DMS114 treated with DMSO at 0.1 percent for 48 hours (cell line): ENCODE measurements around the gene USH1G.
"Not testable (repeated sequence)": the region's sequence is repeated elsewhere in the genome, so short reads cannot be mapped to it uniquely, and the experiment has no call there.

ENCODE experiments used
- DNase-seq: peaks from one replicate; lab custom pipeline; 2025; ENCODE audit not compliant: unreplicated experiment; lab: John Stamatoyannopoulos, UW

The USH1G gene

DNA sequence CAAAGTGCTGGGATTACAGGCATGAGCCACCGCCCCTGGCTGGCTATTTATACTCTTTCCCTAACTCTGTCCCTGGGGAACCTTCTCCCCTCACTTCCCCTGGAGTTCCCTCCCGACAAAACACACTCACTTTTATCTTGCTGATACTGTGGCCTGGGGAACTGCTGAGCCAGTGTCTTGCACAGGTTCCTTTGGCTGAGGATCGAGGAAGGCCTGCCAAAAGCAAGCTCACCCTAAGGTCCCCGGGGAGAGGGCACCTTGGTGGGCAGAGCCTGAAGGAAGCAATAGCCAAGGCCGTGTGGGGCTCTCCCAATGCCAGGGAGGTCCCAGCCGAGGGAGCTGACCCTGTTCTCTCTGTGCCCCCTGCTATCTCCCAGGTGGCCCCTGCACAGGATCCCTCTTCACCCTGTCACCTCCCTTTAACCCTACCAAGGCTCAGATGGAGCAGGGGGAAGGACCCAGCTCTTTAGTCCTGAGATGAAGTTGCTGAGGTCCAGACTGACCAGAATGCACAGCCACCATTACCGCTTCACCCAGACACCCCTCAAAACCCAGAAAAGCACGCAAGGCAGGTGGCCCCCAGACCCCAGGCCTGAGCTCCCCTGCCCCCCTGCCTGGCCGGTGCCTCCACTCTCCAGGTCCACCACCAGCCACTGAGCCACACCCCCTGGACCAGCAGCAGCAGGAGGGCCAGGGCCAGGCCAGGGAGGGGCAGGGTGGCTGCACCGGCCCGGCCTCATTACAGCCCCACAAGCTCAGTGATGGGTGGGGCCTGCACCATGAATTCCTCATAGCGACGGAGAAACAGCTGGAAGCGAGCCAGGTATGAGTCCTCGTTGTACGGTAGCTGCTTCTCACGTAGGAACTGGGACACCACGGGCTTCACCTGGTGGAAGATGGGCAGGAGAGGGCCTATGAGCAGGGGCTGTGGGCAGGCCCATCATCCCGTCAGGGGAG, 45.2 kb downstream of the USH1G start:
- no peak for DNase-seq

DNA sequence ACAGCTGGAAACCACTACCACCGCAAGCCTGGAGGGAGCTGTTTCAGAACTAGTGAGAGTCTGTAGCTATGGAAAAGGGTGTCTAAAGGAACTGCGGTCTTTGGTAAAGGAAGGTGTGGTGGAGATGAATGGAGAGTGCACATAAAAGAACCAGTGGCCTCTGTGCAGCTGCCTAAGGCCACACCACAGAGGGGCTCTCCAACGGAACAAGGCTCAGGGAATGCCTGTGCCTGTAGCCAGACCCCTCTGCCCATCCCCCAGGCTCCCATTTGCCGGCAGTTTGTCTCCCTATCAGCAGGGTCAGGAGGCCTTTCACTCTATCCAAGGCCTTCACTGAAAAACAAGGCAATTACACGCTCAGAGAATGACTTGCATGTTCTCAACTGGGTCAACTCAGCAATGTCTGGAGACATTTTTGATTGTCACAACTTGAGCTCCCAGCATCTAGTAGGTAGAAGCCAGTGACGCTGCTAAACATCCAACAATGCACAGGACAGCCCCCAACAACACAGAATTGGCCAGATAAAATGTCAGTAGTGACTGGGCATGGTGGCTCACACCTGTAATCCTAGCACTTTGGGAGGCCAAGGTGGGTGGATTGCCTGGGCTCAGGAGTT, 47.0 kb downstream of the USH1G start:
- DNase-seq: no peak

DNA sequence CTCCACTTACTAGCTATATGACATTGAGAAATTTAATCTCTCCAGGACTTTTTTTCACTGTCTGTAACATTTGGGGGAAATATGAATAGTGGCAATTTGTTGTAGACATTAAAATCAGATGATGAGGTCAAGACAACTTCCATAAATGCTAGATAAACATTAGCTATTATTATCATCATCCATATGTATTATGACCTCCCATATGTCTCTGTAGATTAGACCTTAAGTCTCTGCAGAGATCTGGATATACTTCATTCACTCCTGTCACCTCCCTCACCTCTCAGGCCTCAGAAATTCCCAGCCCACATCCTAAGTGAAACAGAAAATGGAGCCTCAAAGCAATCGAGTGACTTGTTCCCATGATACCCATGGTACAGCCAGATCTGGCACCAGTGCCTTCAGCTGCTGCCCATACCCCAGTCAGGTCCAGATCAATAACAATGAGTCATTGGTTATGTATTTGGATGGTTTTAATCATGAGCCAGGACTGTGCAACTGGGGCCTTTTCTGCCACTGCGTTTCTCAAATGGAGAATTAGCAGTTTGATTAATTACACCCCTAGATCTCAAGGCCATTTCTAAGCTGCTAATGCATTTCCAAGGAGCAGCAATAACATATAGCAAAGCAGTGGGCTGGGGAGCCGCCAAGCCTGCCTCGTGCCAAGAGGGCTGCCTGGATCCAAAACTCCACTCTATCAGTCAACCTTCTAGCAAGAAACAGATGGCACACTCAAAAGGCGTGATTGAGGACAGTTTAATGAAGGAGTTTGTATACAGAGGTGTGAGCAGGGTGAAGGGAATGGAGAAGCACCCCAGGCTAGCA, 47.7 kb downstream of the USH1G start:
- no peak for DNase-seq

DNA sequence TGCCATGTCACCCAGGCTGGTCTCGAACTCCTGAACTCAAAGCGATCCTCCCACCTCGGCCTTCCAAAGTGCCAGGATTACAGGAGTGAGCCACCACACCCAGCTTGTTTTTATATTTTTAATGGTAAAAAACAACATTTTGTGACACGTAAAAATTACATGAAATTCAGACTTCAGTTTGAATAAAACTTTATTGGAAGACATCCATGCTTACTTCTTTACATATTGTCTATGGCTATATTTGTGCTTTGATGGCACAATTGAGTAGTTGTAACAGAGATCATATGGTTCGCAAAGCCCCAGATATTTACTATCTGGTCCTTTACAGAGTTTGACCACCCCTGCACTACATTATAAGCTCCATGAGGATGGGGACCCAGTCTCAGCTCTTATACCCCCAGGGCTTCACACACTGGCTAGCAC, 48.4 kb downstream of the USH1G start:
- no peak for DNase-seq

DNA sequence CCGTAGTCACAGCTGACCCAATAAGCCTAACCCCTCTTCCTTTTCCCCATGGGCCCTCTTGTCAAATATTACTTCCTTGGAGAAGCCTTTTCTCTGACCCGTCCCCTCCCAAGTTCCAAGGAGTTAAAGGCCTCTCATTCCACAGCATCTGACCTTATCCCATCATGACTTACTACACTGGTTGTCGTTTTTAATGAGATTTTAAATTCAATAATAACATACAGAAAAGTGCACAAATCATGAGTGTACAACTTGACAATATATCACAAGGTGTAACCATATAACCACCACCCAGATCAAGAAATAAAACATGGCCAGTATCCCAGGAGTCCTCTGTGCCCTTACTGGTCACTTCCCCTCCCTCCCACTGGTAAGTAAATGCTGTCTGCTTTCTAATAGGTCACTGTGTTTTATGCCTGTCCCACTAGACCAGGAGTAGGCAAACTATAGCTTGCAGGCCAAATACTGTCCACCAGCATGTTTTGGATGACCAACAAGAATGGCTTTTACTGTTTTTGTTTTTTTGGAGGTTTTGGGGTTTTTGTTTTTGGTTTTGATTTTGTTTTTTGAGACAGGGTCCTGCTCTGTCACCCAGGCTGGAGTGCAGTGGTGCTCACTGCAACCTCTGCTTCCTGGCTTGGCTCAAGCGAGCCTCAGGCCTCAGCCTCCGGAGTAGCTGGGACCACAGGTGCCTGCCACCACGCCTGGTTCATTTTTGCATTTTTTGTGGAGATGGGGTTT, 49.0 kb downstream of the USH1G start:
- DNase-seq: peak; percentile 21

DNA sequence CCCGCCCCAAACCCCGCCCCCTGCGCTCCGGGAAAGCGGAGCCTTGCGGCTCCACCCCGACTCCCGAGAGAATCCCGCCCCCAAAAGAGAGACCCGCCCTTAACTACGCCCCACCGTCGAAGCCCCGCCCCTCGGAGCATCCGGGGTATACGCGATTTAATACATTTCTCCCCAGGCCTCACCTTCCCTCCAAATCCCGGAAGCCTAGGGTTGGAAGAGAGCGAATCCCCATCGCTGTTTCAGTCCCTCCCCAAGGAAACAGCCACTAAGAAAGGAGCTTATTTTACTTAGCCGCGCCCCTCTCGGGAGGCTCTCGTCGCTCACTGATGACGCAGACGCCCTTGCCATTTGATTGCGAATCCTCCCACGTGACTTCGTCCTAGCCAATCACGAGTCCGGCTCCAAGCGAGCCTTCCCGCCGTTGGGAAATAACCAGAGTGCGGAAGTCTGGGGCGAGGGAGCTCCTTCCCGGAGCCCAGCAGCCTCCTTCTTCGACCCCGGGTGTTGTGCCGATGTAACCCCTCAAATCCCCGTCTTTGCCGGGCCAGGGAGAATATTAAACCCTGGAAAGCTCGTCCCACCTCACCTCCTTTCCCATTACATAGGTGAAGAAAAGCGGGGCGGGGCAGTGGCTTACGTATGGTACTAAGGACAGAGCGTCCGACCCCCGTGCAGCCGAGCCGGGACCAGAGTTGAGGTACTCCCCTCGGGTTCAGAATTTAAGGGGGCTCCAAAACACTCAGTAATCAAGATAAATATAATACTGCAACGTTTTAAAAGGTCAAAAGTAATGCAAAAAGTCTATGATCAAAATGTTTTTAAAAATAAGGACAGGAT, 49.8 kb downstream of the USH1G start:
- peak; percentile 97 for DNase-seq

DNA sequence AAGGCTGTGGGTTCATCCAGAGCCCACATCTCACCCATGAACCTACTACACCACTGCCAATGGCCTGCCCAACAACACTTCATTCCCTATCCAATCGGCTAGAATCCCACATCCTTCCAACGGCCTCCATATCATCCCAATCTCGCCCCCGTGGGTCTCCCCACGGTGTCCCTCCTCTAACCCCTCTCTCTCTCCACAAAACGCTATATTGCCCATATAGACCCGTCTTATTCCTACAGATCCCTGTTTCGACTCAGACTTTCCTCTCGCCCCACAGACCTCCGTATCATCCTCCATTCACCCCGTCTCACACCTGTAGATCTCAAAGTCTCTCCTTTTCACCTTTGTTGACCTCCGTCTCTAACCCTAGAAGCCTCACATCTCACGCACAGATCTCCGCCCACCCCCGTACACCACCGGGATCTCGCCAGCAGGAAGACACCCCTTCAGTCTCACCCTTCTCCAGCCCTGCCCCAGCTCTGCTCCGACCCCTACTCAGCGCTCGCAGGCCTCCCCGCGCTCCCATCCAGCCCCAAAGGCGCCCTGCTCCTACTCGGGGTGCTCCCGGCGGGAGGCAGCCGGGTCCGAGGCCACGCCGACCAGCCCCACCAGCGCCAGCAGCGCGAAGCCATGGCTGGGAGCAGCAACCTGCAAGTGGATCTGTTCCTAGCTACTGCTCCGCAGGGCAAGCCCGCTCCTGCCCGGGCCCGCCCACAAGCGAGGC, 50.6 kb downstream of the USH1G start, which contains the start of gene FDXR:
Gene FDXR, minus strand, starts transcription at position 682 of the 724 bp plus-strand sequence. Its CDS starts 50 bp downstream, at position 632.
- DNase-seq: no peak

DNA sequence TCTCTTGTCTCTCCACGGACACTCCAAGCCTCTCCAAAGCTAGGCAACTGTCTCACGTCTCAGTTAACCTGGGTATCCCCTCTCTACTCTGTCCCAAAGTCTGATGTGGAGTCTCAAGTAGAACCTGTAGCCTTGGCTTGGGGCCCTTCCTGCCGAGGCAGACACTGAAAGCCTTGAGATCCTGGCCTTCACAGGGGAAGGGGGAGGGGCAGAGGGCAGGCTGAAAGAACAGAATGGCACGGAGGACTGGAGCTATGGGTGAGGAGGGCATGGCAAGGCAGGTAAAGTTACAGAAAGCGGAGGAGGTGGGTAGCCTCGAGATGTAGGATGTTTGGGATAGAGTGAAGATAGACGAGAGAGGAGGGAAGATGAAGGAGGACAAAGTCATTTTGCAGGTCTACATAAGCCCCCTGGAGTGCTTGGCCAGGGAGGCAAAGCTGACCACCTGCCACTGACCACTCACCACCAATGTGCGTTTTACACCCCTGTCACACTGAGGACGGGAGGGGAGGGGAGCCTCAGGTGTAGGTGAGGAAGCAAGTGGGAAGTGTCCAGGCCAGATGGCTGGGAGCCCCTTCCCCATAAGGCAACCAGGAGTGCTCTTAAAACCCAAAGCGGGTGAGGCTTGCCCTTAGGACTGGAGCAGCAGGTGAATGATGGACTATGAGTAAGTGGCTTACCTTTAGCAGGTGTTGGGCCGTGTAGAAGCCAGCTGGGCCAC, 51.5 kb downstream of the USH1G start:
- DNase-seq: no peak

DNA sequence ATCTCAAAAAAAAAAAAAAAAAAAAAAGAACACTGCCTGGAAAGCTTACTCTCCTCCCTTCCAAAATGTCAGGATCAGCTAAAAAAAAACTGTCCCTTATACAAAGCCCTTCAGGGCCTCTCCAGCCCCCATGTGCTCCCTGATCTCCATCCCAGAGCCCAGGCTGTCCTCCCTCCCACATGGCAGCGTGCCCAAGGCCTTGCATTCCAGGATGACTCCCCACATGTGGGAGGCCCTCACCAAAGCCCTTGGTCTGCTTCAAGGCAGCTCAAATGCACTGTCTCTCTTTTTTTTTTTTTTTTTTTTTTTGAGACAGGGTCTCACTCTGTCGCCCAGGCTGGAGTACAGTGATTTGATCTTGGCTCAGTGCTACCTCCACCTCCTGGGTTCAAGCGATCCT, 52.5 kb downstream of the USH1G start:
- no peak for DNase-seq

DNA sequence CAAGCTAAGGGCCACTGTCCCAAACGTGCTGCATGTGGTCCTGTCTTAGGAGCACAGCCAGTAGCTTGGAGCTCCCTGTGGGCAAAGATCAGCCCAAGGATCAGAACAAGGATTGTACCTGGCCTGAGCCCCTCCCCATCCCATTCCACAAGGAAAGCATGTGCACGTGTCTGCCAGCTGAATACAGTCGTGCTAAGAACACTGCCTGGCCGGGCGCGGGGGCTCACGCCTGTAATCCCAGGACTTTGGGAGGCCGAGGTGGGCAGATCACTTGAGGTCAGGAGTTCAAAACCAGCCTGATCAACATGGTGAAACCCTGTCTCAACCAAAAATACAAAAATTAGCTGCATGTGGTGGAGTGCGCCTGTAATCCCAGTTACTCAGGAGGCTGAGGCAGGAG, 53.0 kb downstream of the USH1G start:
- not testable (repeated sequence) for DNase-seq

DNA sequence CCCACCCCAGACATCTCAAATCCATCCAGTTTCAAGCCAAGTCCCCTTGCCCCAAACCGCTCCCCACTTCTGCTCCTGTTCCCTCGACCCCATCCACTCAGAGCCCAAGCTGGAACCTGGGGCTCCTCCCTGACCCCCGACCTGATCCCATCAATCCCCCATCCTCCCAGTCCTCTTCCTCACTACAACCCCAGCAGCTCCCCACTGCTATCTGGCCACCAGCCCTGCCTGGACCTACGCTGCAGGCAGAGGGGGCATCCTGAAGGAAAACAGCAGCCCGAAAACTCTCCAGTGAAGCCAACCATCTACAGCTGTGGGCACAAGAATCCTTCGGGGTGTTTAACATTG, 54.2 kb downstream of the USH1G start:
- no peak for DNase-seq

DNA sequence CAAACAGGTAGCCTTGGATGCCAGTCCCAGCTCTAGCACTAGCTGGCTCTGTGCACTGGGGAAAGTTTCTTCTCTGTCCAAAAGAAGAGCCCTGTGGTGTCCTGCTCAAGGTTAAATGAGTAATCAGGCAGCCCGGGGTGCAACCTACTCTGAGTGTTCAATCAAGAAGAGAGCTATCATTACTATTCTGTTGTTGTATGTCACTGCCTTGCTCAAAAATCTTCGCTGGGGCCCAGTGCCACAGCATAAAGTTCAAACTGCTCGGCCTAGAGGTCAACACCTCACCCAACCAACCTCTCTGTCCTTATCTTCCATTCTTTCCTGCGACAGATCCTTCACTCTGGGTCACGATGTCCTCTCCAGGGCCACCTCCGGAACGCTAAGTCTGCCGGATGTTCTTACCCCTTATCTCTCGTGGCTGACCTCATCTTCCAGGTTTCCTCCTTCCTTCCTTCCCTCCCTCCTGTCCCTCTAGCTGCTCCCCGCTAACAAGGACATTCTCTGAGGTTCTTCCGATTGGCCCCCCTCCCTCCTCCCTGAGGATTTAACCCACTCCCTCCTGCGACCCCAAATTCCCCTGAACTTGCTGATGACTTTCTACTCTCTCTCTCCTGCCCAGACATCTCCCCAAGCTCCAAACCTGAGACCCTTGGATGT, 54.7 kb downstream of the USH1G start:
- no peak for DNase-seq

DNA sequence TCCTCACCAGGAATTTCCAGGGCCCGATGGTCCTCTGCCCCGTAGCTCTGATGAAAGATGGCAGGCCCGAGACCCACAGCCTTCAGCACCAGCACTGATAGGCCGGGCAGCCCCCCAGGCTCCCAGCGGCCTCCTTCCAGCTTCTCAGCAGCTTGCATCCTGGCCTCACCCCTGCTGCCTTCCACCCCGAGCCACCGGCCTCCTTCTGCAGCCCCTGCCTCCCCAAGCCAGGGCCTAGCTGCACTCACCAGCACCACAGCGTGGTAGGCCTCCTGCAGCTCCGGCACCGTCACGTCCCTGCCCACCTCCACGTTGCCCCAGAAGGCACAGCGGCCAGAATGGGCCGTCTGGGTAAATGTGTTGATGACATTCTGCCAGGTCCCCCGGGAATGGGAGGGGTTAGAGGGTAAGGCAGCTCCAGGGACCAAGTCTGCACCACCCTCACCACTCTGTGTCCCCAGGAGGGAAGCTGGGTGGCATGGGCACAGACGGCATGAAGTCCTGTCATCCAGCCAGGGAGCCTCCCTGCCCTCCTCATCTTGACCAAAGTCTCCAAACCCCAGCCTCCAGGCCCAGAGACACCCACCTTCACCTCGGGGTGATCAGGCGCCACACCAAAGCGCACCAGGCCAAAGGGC, 56.7 kb downstream of the USH1G start:
- DNase-seq: no peak
